GM19099 (cell line): ENCODE data around the gene DENND1A.

Source experiments
- POLR2A ChIP-seq: IDR thresholded peaks from 3 replicates; pipeline ENCODE4 v1.6.1; 2011; ENCODE audit warnings: low read depth; ENCODE audit not compliant: insufficient read length; ENCODE audit errors: extremely low read depth

DENND1A gene

GRCh38 chr9:123445116-123445515 is 484.8 kb downstream of the DENND1A start:
- no peak for TF ChIP-seq POLR2A

DNA sequence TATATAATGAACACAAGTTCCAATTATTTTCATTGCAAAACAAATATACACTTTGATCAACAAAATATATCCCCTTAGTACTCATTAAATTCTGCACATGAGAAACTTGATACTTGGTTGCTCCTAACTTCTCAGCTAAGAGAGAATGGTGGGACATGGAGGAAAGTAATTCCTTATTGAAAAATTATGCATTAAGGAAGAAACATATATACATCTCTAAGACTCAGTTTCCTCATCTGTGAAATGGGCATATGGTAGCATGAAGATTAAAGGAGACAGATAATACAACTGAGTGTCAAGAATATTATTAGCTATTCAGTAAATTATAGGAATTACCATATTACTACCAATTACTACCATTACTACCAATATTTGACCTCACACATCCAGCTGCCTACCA is 488.2 kb downstream of the DENND1A start:
- no peak for TF ChIP-seq POLR2A

DNA sequence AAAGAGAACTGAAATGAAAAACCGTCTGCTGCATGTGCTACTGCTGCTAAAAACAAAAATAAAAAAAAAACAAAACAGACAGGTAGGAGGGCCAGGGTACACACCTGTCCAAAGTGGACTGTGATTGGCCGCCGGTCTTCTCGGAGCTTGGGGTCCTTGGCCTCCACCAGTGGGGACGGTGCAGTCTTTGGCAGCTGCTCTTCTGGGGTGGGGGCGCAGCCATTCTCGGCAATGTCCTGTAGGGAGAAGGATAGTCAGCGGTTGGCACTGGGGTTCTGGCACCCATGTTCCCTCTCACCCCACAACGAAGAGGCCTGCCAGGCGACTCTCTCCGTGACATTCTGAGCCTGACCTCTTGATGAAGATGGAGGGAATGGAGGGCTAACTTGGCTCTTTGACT is 489.7 kb downstream of the DENND1A start:
- TF ChIP-seq POLR2A, result no peak

- no peak for TF ChIP-seq POLR2A
Observed at GRCh38 chr9:123438821-123439220, 491.1 kb downstream of the DENND1A start.

GRCh38 chr9:123438321-123438720 is 491.6 kb downstream of the DENND1A start:
- TF ChIP-seq POLR2A, result no peak

GRCh38 chr9:123437201-123437600 is 492.7 kb downstream of the DENND1A start:
- no peak for TF ChIP-seq POLR2A

- no peak for TF ChIP-seq POLR2A
Observed at GRCh38 chr9:123435471-123435870, 494.5 kb downstream of the DENND1A start.

DNA sequence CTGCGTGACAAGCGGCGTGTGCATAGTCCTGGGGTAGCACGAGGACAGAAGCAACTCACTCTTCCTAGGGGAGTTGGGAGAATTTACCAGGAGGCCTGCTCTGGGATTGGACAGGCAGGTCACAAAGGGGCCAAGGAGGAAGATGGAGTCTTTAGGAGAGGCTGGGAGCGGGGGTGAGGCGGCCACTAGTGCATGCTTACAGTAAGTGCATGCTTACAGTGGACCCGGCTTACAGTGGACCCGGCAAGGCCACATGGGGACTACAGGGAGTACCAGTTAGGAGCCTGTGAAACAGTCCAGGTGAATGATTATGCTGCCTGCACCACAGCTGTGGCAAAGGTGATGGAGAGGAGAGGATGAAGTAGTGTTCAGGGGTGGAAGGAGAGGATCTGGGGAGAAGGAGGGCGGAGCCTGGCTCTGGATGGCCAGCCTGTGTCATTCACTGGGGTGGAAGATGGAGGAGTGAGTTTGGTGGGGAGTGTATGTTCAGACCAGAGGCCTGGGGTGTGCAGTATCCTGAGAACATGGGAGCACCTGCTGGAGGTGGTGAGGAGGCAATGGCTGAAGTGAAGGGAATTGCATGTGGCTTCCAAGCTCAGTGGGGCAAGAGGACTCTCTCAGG is 495.2 kb downstream of the DENND1A start:
- TF ChIP-seq POLR2A, result no peak

DNA sequence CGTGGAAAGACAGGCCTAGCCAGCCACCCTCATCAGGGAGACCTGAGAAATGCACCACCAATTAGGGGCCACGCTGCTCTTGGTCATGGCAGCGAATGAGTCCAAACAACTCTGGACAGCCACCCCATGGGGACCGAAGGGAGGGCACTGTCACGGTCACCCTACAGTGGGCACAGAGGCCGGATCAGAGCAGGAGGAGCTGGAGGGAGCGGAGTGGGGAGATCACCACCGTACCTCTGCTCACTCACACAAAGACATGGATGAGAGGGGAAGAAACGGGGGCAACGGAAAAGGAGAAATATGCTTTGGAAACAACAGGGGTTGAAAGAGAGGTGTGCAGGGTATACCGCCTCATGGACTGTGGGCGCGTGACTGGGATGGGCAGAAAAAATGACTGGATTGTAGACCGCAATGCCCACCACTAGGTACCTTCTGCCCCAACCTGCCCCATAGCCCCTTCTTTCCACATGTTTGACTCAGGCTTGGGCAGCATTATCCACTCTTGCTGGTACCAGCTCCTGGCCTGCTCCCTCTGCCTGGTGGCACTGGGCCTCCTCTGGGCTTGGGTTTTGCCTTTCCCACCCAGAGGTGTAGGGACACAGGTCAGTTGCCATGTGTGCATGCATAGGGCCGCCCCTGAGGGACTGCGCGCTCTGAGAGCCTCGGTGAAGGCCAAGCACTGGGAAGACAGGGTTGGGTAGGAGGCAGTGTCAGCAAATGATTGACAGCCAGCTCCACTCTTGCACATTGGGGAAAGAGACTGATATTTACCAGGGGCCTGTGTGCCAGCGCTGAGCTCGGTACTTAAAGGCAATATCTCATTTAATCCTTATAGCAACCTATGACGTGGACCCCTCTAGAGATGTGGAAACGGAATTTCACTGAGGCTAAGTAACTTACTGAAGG is 497.3 kb downstream of the DENND1A start:
- no peak for TF ChIP-seq POLR2A

DNA sequence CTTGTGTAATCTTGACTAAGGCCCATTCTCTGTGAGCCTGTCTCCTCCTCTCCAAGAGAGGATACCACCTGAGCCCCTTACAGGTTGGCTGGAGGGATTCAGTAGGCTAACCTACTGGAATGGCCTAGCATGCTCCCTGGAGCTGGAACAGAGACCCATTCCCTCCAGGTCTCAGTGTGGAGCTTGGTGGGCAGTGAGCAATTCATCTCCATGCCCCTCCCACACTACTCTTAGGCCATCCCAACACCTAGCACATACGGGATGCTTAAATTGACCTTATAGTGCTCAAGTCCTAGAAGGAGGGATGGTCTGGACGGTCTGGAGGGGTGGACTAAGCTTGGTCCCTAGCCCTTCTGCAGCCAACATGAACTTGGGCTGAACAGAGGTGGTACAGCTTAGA is 498.3 kb downstream of the DENND1A start:
- TF ChIP-seq POLR2A, result no peak

- no peak for TF ChIP-seq POLR2A
Observed at GRCh38 chr9:123426406-123426805, 503.5 kb downstream of the DENND1A start.

- TF ChIP-seq POLR2A, result no peak
Observed at GRCh38 chr9:123425836-123426365, 504.0 kb downstream of the DENND1A start.

GRCh38 chr9:123425261-123425821 is 504.6 kb downstream of the DENND1A start:
- TF ChIP-seq POLR2A, result no peak

- no peak for TF ChIP-seq POLR2A
Observed at GRCh38 chr9:123424552-123425225, 505.2 kb downstream of the DENND1A start.

- TF ChIP-seq POLR2A, result no peak
Observed at GRCh38 chr9:123424131-123424530, 505.8 kb downstream of the DENND1A start.
